Hepatocyte (in vitro differentiated cells): ENCODE results near the gene REG3G.

ENCODE experiments used
- CTCF ChIP-seq: fragments of 200-600 bp; sonication (generic); IDR thresholded peaks from 2 replicates; pipeline ENCODE4 v1.5.1; 2016; ENCODE audit warnings: antibody characterized with exemption, mild to moderate bottlenecking; ENCODE audit not compliant: poor library complexity
- EZH2phosphoT487 ChIP-seq: fragments of 200-600 bp; sonication (generic); IDR thresholded peaks from one replicate; pipeline ENCODE4 v1.6.1; 2018; ENCODE audit warnings: antibody characterized with exemption, mild to moderate bottlenecking, low read depth, moderate library complexity; ENCODE audit not compliant: unreplicated experiment, severe bottlenecking

GRCh38 chr2:79025421-79025820 is at the start of gene REG3G:
- no peak for TF ChIP-seq CTCF
- no peak for TF ChIP-seq EZH2phosphoT487
